A673 (cell line): ENCODE results near the gene ITPR2. TPM values are rescaled to one million over a fixed set of nuclear protein-coding genes. Genes with fewer than 3 reads are reported as not detected.

ENCODE experiments used
- BruUV-seq: library from RNA; stranded (reverse); fragments of 400-500 nt; replicated peaks from 2 replicates; lab custom pipeline; 2021; lab: Mats Ljungman, UMichigan
- CTCF ChIA-PET: fragments of 300-600 bp; sonication (Branson Sonifier 250); formaldehyde crosslinking; loops from one replicate; lab custom pipeline; 2022; ENCODE audit warnings: antibody characterized with exemption; lab: Charles Lee
- POLR2A ChIA-PET: fragments of 300-600 bp; sonication (Branson Sonifier 250); formaldehyde crosslinking; loops from one replicate; lab custom pipeline; 2022; ENCODE audit warnings: antibody characterized with exemption; ENCODE audit not compliant: low non-redundant PET; lab: Charles Lee
- DNase-seq: peaks from one replicate; pipeline ENCODE4 v3.0.0-alpha.2; 2015; ENCODE audit warnings: low spot score
- H3K27ac ChIP-seq: fragments of 200-600 bp; sonication (generic); 2 replicates; pipeline ENCODE4 v1.5.1; 2016; ENCODE audit warnings: mixed run types, low read depth, mild to moderate bottlenecking, mixed read lengths, antibody characterized with exemption, low read length; ENCODE audit not compliant: poor library complexity, severe bottlenecking
- H3K27me3 ChIP-seq: fragments of 200-600 bp; sonication (generic); replicated peaks from 2 replicates; pipeline ENCODE4 v1.6.1; 2017; ENCODE audit warnings: mixed run types, low read depth, mild to moderate bottlenecking, mixed read lengths, antibody characterized with exemption, low read length; ENCODE audit not compliant: insufficient read depth, poor library complexity
- H3K36me3 ChIP-seq: fragments of 200-600 bp; sonication (generic); 2 replicates; pipeline ENCODE4 v1.6.1; 2016; ENCODE audit warnings: mixed run types, mild to moderate bottlenecking, mixed read lengths, antibody characterized with exemption, low read length; ENCODE audit not compliant: insufficient read depth, poor library complexity, severe bottlenecking
- H3K4me1 ChIP-seq: fragments of 200-600 bp; sonication (generic); 2 replicates; pipeline ENCODE4 v1.6.1; 2017; ENCODE audit warnings: mixed run types, mild to moderate bottlenecking, mixed read lengths, antibody characterized with exemption, low read length; ENCODE audit not compliant: insufficient read depth, poor library complexity, severe bottlenecking
- H3K4me3 ChIP-seq: fragments of 200-600 bp; sonication (generic); 2 replicates; pipeline ENCODE4 v1.5.1; 2016; ENCODE audit warnings: low read depth, mixed run types, mild to moderate bottlenecking, mixed read lengths, low read length; ENCODE audit not compliant: poor library complexity, severe bottlenecking
- H3K9me3 ChIP-seq: fragments of 200-600 bp; sonication (generic); 2 replicates; pipeline ENCODE4 v1.6.1; 2016; ENCODE audit warnings: mixed run types, low read depth, mild to moderate bottlenecking, mixed read lengths, antibody characterized with exemption, low read length; ENCODE audit not compliant: poor library complexity, severe bottlenecking
- EZH2 ChIP-seq: fragments of 200-600 bp; sonication (generic); IDR thresholded peaks from 2 replicates; pipeline ENCODE4 v1.6.1; 2017; ENCODE audit warnings: borderline replicate concordance, low read depth, mild to moderate bottlenecking, mixed read lengths, antibody characterized with exemption, low read length; ENCODE audit not compliant: poor library complexity, severe bottlenecking
- intact Hi-C: fragments of 100-400 bp; cut with micrococcal nuclease; formaldehyde crosslinking; loops from one replicate; pipeline ENCODE4 v1.10.0; 2022; ENCODE audit not compliant: unreplicated experiment
- total RNA-seq: library from RNA; stranded (reverse); gene quantifications from 2 replicates; pipeline ENCODE4 v1.2.3, GENCODE V29; 2021
- TF ChIP-seq, protein P1 (sequence below): fragments of 300-800, 200-600 bp; sonication (generic); conservative IDR thresholded peaks from 2 replicates; pipeline ENCODE4 v1.5.1; 2017; ENCODE audit warnings: low read depth, mild to moderate bottlenecking, antibody characterized with exemption, low read length, moderate library complexity, mixed read lengths

ITPR2 gene
- total RNA-seq, 1 experiment from 2014 or later, result 22.6 TPM

DNA sequence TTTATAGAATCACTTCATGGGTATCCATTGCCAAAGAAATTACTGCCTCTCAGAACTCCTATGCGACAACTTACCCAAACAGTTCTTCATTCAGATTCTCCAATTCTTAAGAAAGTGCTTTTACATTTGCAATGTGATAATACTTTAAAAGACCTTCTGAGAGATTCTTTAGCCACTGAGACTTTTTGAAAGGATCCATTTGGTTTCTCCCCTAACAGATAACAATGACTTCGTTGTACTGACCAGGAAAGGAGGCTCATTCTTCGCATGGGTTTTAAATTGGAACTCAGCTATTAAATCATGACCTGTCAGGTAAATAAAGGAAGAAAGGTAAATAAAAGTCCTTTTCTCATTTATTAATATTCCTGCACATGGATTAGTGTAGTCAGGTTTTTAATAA lies 14.8 kb downstream of the ITPR2 start:
- H3K9me3 ChIP-seq, result no peaks in the 10 kb centered on the region
- CTCF ChIA-PET, result no interaction called here
- POLR2A ChIA-PET, result no interaction called here
- no peaks in the 10 kb centered on the region for H3K36me3 ChIP-seq
- intact Hi-C loops, result no loop called here
- TF ChIP-seq, protein P1, sequence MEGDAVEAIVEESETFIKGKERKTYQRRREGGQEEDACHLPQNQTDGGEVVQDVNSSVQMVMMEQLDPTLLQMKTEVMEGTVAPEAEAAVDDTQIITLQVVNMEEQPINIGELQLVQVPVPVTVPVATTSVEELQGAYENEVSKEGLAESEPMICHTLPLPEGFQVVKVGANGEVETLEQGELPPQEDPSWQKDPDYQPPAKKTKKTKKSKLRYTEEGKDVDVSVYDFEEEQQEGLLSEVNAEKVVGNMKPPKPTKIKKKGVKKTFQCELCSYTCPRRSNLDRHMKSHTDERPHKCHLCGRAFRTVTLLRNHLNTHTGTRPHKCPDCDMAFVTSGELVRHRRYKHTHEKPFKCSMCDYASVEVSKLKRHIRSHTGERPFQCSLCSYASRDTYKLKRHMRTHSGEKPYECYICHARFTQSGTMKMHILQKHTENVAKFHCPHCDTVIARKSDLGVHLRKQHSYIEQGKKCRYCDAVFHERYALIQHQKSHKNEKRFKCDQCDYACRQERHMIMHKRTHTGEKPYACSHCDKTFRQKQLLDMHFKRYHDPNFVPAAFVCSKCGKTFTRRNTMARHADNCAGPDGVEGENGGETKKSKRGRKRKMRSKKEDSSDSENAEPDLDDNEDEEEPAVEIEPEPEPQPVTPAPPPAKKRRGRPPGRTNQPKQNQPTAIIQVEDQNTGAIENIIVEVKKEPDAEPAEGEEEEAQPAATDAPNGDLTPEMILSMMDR, result no peak
- no peak for TF ChIP-seq EZH2
- no peak overlapping the region for H3K4me3 ChIP-seq
- BruUV-seq, result no TSS peak
- no peak overlapping the region for H3K27ac ChIP-seq
- H3K27me3 ChIP-seq, result no peaks in the 10 kb centered on the region
- no peak for DNase-seq
- H3K4me1 ChIP-seq, result peaks cover 3% of the 10 kb centered on the region

DNA sequence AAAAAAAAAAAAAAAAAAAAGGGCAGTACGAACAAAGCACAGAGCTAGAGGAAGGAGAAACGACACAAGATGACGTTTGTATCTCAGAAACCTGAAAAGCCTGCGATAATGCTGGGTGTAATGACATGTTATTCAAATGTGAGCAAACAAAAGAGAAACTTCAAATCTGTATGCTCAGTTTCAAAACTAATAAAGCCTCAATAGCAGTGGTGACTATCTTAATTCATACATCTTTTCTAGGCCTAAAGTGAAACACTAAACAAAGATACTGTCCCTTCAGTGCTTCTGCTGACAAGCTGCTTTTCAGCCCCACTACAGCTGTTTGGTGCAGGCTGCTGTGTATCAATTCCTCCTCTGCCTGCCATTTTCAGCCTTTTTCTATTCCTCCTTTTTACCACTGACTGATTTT lies 15.8 kb downstream of the ITPR2 start:
- DNase-seq, result no peak
- no peaks in the 10 kb centered on the region for H3K27me3 ChIP-seq
- no peaks in the 10 kb centered on the region for H3K36me3 ChIP-seq
- no peak overlapping the region for H3K4me3 ChIP-seq
- ChIA-PET CTCF (no interaction called here), POLR2A (no interaction called here)
- TF ChIP-seq EZH2, result no peak
- TF ChIP-seq, protein P1, result no peak
- no peak overlapping the region for H3K27ac ChIP-seq
- no peaks in the 10 kb centered on the region for H3K9me3 ChIP-seq
- intact Hi-C loops, result no loop called here
- peaks cover 3% of the 10 kb centered on the region for H3K4me1 ChIP-seq
- BruUV-seq, result no TSS peak

DNA sequence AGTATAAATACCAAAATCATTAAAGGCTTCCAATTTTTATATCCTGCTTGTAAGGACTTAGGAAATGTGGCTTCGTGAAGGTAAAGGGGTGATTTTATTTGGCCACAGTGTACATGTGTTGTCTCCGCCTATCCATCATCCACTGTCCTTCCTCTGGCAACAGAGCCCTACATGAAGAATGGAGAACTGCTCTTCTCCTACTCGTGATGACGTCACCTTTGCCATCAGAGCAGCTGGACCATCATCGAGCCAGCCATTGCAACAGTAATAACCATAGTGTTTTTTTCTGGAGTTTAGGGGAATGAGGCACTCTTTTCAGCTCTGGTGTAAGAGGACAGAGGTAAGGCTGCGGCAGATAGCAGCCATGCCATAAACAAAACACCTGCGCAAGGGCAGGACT lies 19.2 kb downstream of the ITPR2 start:
- no peaks in the 10 kb centered on the region for H3K4me1 ChIP-seq
- ChIA-PET CTCF (no interaction called here), POLR2A (no interaction called here)
- intact Hi-C loops, result no loop called here
- H3K27me3 ChIP-seq, result no peaks in the 10 kb centered on the region
- no peak overlapping the region for H3K27ac ChIP-seq
- BruUV-seq, result no TSS peak
- no peaks in the 10 kb centered on the region for H3K9me3 ChIP-seq
- no peak for TF ChIP-seq EZH2
- TF ChIP-seq, protein P1, result no peak
- no peaks in the 10 kb centered on the region for H3K36me3 ChIP-seq
- DNase-seq, result no peak
- no peak overlapping the region for H3K4me3 ChIP-seq
